GM13976 (cell line): ENCODE measurements around the gene MICAL2.

ENCODE experiments used
- DNase-seq: peaks from one replicate; pipeline ENCODE4 v3.0.0; 2012; ENCODE audit warnings: low spot score
- in situ Hi-C: fragments of 300-500 bp; cut with MboI; formaldehyde crosslinking; loops from one replicate; pipeline ENCODE4 v1.12.0; 2022; ENCODE audit warnings: low sequenced_read_pairs, mixed read lengths, inconsistent platforms; ENCODE audit not compliant: unreplicated experiment
- TF ChIP-seq, protein P1 (sequence below): IDR thresholded peaks from 2 replicates; pipeline ENCODE4 v1.5.1; 2012; ENCODE audit warnings: borderline replicate concordance, mild to moderate bottlenecking; ENCODE audit not compliant: insufficient read depth; ENCODE audit errors: extremely low read depth, missing control alignments, control extremely low read depth

MICAL2 gene

DNA sequence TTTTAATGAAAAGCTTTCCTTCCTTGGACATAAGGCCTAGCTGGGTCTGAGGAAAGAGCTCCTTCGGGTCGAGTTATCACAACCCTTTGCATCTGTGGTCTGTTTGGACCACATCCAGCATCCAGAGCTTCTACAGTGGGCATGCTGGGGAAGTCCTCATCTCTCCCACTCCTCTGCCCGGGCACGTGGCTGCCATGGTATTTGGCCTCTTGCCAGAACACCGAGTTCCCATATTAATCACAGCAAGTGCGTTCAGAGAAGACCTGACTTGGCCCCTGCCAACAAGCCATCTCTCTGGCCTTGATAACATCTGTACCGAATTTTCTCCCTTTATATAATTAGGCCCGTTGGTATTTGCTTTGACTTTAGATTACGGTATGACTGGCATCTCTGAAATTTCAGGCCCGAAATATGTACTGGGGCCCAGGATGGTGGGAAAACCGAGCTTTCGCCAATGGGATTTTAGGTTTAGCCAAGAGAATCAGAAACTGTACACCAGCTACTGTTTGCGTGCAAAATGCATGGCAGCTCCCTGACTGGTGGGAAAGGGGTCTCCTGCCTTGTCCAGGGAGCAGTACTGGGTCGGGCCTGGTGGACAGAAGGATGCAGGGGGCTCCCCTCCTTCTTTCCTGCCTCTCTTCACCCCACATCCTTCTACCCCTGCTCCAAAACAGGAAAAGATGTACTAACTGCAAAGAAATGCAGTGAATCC, 90.0 kb downstream of the MICAL2 start:
- no peak for DNase-seq
- TF ChIP-seq, protein P1, sequence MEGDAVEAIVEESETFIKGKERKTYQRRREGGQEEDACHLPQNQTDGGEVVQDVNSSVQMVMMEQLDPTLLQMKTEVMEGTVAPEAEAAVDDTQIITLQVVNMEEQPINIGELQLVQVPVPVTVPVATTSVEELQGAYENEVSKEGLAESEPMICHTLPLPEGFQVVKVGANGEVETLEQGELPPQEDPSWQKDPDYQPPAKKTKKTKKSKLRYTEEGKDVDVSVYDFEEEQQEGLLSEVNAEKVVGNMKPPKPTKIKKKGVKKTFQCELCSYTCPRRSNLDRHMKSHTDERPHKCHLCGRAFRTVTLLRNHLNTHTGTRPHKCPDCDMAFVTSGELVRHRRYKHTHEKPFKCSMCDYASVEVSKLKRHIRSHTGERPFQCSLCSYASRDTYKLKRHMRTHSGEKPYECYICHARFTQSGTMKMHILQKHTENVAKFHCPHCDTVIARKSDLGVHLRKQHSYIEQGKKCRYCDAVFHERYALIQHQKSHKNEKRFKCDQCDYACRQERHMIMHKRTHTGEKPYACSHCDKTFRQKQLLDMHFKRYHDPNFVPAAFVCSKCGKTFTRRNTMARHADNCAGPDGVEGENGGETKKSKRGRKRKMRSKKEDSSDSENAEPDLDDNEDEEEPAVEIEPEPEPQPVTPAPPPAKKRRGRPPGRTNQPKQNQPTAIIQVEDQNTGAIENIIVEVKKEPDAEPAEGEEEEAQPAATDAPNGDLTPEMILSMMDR = no peak

GRCh38 chr11:12200991-12201985, 90.9 kb downstream of the MICAL2 start:
- DNase-seq = no peak
- TF ChIP-seq, protein P1 = no peak
- in situ Hi-C loops = no loop called here

More for the DNA sequence above, 90.0 kb downstream of the MICAL2 start:
- in situ Hi-C loops = no loop called here

- in situ Hi-C loops = no loop called here
These were observed 92.4 kb downstream of the MICAL2 start for GRCh38 chr11:12202661-12203310.

GRCh38 chr11:12204506-12204905, 94.1 kb downstream of the MICAL2 start:
- in situ Hi-C loops = no loop called here
- no peak for DNase-seq
- TF ChIP-seq, protein P1 = no peak

More at GRCh38 chr11:12202661-12203310, 92.4 kb downstream of the MICAL2 start:
- TF ChIP-seq, protein P1 = no peak
- DNase-seq = no peak

GRCh38 chr11:12205330-12205729, 94.9 kb downstream of the MICAL2 start:
- in situ Hi-C loops = no loop called here
- no peak for DNase-seq
- TF ChIP-seq, protein P1 = no peak

DNA sequence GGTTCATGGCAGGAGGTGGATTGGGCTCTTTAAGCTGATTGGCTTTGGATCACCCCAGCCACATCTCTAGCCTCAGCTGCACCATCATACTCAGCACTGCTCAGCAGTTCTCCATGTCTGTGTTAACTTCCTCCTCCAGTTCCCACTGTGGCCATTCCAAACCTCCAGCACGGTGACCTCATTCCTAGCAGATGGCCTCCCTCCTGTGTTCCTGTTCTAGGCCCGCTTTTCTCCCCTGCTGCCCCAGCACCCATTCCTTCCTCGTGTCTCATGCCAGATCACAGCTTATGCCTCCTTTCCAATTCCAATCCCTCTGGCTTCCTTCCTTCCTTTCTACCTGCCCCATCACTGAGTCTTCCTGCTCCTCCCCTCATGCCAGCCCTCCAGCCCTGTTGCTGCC, 96.1 kb downstream of the MICAL2 start:
- TF ChIP-seq, protein P1 = no peak
- DNase-seq = no peak
- in situ Hi-C loops = no loop called here
